H1 (cell line): ENCODE results near the gene TUBGCP2. TPM values are rescaled to one million over a fixed set of nuclear protein-coding genes. Genes with fewer than 3 reads are reported as not detected.

Experiments
- CTCF ChIA-PET: fragments of 300-600 bp; sonication (Branson Sonifier 250); formaldehyde crosslinking; loops from one replicate; lab custom pipeline; 2021; ENCODE audit not compliant: partially characterized antibody; lab: Charles Lee
- POLR2A ChIA-PET: fragments of 300-600 bp; sonication (Branson Sonifier 250); formaldehyde crosslinking; loops from one replicate; lab custom pipeline; 2021; ENCODE audit warnings: inconsistent platforms; ENCODE audit not compliant: partially characterized antibody; lab: Charles Lee
- DNase-seq, 2 experiments: peaks; one replicate each; pipeline versions ENCODE4 v3.0.0 to v3.0.0-alpha.2; 2010 to 2022; ENCODE audit warnings: low spot score in 2 of 2, low read depth in 1 of 2, mixed read lengths in 1 of 2
- FAIRE-seq: peaks from 2 replicates; lab custom pipeline; 2011; peaks lifted over from hg19 to GRCh38; lab: Jason Lieb, UNC
- H2AFZ ChIP-seq: 2 replicates; pipeline ENCODE4 v1.8.1; 2012; ENCODE audit warnings: low read length, inconsistent platforms
- H2AK5ac ChIP-seq: 2 replicates; pipeline ENCODE4 v1.6.1; 2013; ENCODE audit warnings: low read depth, low read length
- H2BK120ac ChIP-seq: replicated peaks from 2 replicates; pipeline ENCODE3; 2013; ENCODE audit warnings: low read depth, low read length, inconsistent platforms
- H2BK12ac ChIP-seq: 2 replicates; pipeline ENCODE4 v1.6.1; 2013; ENCODE audit warnings: low read depth, low read length
- H2BK15ac ChIP-seq: 2 replicates; pipeline ENCODE4 v1.6.1; 2013; ENCODE audit warnings: low read length
- H2BK20ac ChIP-seq: 2 replicates; pipeline ENCODE4 v1.6.1; 2013; ENCODE audit warnings: low read length
- H2BK5ac ChIP-seq: 2 replicates; pipeline ENCODE4 v1.6.1; 2013; ENCODE audit warnings: low read depth, low read length
- H3K14ac ChIP-seq: 2 replicates; pipeline ENCODE4 v1.6.1; 2013; ENCODE audit warnings: inconsistent platforms; ENCODE audit not compliant: insufficient read length
- H3K18ac ChIP-seq: 2 replicates; pipeline ENCODE4 v1.6.1; 2013; ENCODE audit warnings: low read length; ENCODE audit errors: extremely low read depth
- H3K23ac ChIP-seq: 2 replicates; pipeline ENCODE4 v1.6.1; 2013; ENCODE audit warnings: inconsistent platforms; ENCODE audit not compliant: insufficient read length
- H3K23me2 ChIP-seq: 2 replicates; pipeline ENCODE4 v1.6.1; 2013; ENCODE audit warnings: low read depth, low read length
- H3K27ac ChIP-seq: 2 replicates; pipeline ENCODE4 v1.6.1; 2011; ENCODE audit warnings: low read depth, low read length, inconsistent platforms
- H3K27me3 ChIP-seq, 4 experiments: replicated peaks in 1 of 4; 1 replicate in 1 of 4; 2 replicates in 3 of 4; pipeline versions ENCODE4 v1.6.1 to v1.8.1; 2011 to 2013; ENCODE audit warnings: low read length in 3 of 4, mild to moderate bottlenecking in 3 of 4, inconsistent platforms in 2 of 4, mixed read lengths in 2 of 4, moderate library complexity in 1 of 4; ENCODE audit not compliant: control insufficient read depth in 3 of 4, insufficient read depth in 3 of 4; ENCODE audit errors: extremely low read depth in 1 of 4
- H3K36me3 ChIP-seq, 4 experiments: 2 replicates each; pipeline versions ENCODE4 v1.6.1 to v1.8.1; 2011 to 2013; ENCODE audit warnings: mild to moderate bottlenecking in 4 of 4, low read length in 3 of 4, moderate library complexity in 2 of 4, control low read depth in 1 of 4, inconsistent platforms in 1 of 4; ENCODE audit not compliant: insufficient read depth in 4 of 4, control insufficient read depth in 2 of 4
- H3K4ac ChIP-seq: replicated peaks from 2 replicates; pipeline ENCODE3; 2013; ENCODE audit warnings: low read length, low read depth, mixed read lengths, inconsistent platforms; ENCODE audit not compliant: insufficient read length
- H3K4me1 ChIP-seq, 4 experiments: replicated peaks in 1 of 4; 1 replicate in 1 of 4; 2 replicates in 3 of 4; pipeline versions ENCODE4 v1.6.1 to v1.8.1; 2011 to 2013; ENCODE audit warnings: low read length in 3 of 4, inconsistent platforms in 2 of 4, mixed read lengths in 1 of 4; ENCODE audit not compliant: insufficient read depth in 4 of 4, control insufficient read depth in 3 of 4
- H3K4me2 ChIP-seq, 2 experiments: 2 replicates each; pipeline versions ENCODE4 v1.6.1 to v1.8.1; 2011 to 2013; ENCODE audit warnings: low read depth in 2 of 2, low read length in 2 of 2, control low read depth in 1 of 2, inconsistent platforms in 1 of 2, mild to moderate bottlenecking in 1 of 2; ENCODE audit not compliant: insufficient read depth in 1 of 2
- H3K4me3 ChIP-seq, 4 experiments: fragments of 200-600, 300-600 bp in 1 of 4; sonication (generic), shearing (Covaris generic), sonication (Bioruptor Twin) in 1 of 4; 2 replicates each; pipeline versions ENCODE4 v1.5.1 to v1.8.1; 2011 to 2016; ENCODE audit warnings: low read length in 4 of 4, low read depth in 3 of 4, control low read depth in 2 of 4, inconsistent platforms in 2 of 4, mild to moderate bottlenecking in 2 of 4, mixed read lengths in 1 of 4, moderate library complexity in 1 of 4; ENCODE audit not compliant: insufficient read depth in 2 of 4; ENCODE audit errors: extremely low read depth in 1 of 4
- H3K56ac ChIP-seq: replicated peaks from 2 replicates; pipeline ENCODE3; 2013; ENCODE audit warnings: low read depth, mild to moderate bottlenecking, mixed read lengths, low read length, inconsistent platforms; ENCODE audit not compliant: insufficient read length
- H3K79me1 ChIP-seq: 2 replicates; pipeline ENCODE4 v1.6.1; 2013; ENCODE audit warnings: low read depth, low read length, control low read depth
- H3K79me2 ChIP-seq, 2 experiments: 2 replicates each; pipeline versions ENCODE4 v1.6.1 to v1.8.1; 2012 to 2013; ENCODE audit warnings: low read length in 2 of 2, mild to moderate bottlenecking in 2 of 2, inconsistent platforms in 1 of 2; ENCODE audit not compliant: insufficient read depth in 2 of 2, control insufficient read depth in 1 of 2
- H3K9ac ChIP-seq, 4 experiments: replicated peaks in 1 of 4; 1 replicate in 1 of 4; 2 replicates in 3 of 4; pipeline versions ENCODE4 v1.6.1 to v1.8.1; 2011 to 2013; ENCODE audit warnings: low read depth in 3 of 4, low read length in 3 of 4, control low read depth in 2 of 4, mild to moderate bottlenecking in 2 of 4, moderate library complexity in 2 of 4, inconsistent platforms in 1 of 4; ENCODE audit errors: extremely low read depth in 1 of 4
- H3K9me3 ChIP-seq, 2 experiments: 2 replicates each; pipeline versions ENCODE4 v1.6.1 to v1.8.1; 2012 to 2013; ENCODE audit warnings: mild to moderate bottlenecking in 2 of 2, moderate library complexity in 2 of 2, control low read depth in 1 of 2, inconsistent platforms in 1 of 2, low read depth in 1 of 2, low read length in 1 of 2, mixed read lengths in 1 of 2; ENCODE audit not compliant: insufficient read depth in 2 of 2
- H4K20me1 ChIP-seq, 2 experiments: replicated peaks in 1 of 2; 2 replicates each; pipeline versions ENCODE3 to v1.8.1; 2011 to 2013; ENCODE audit warnings: inconsistent platforms in 2 of 2, low read length in 2 of 2, mild to moderate bottlenecking in 1 of 2; ENCODE audit not compliant: insufficient read depth in 2 of 2, control insufficient read depth in 1 of 2
- H4K5ac ChIP-seq: 2 replicates; pipeline ENCODE4 v1.6.1; 2013; ENCODE audit warnings: low read length, low read depth, mixed read lengths, inconsistent platforms; ENCODE audit not compliant: insufficient read length
- H4K8ac ChIP-seq: 2 replicates; pipeline ENCODE4 v1.8.0; 2013; ENCODE audit warnings: mild to moderate bottlenecking, moderate library complexity, low read length, inconsistent platforms; ENCODE audit not compliant: insufficient read depth; ENCODE audit errors: extremely low read depth
- H4K91ac ChIP-seq: replicated peaks from 2 replicates; pipeline ENCODE3; 2013; ENCODE audit warnings: low read length, mixed read lengths, inconsistent platforms; ENCODE audit not compliant: insufficient read length
- ATF2 ChIP-seq: IDR thresholded peaks from 2 replicates; pipeline ENCODE4 v1.6.1; 2012; ENCODE audit warnings: low read length, inconsistent platforms
- BACH1 ChIP-seq: IDR thresholded peaks from 2 replicates; pipeline ENCODE4 v1.6.1; 2012; ENCODE audit warnings: low read length, improper control_type of control experiment
- EZH2 ChIP-seq: fragments of 200-600 bp; sonication (generic); IDR thresholded peaks from 2 replicates; pipeline ENCODE4 v1.7.1; 2012; ENCODE audit warnings: low read depth, mild to moderate bottlenecking, moderate library complexity, low read length, inconsistent platforms; ENCODE audit not compliant: severe bottlenecking
- GTF2F1 ChIP-seq: IDR thresholded peaks from 2 replicates; pipeline ENCODE4 v1.6.1; 2012; ENCODE audit warnings: low read depth, low read length, improper control_type of control experiment, borderline replicate concordance
- KDM1A ChIP-seq: fragments of 200-600, 300-600 bp; sonication (generic); IDR thresholded peaks from 2 replicates; pipeline ENCODE4 v1.7.1; 2016; ENCODE audit warnings: mild to moderate bottlenecking, low read length, borderline replicate concordance
- PHF8 ChIP-seq: fragments of 200-600 bp; sonication (generic); conservative IDR thresholded peaks from 2 replicates; pipeline ENCODE4 v1.7.1; 2012; ENCODE audit warnings: low read depth, mild to moderate bottlenecking, inconsistent platforms, low read length, moderate library complexity
- POLR2AphosphoS5 ChIP-seq: IDR thresholded peaks from 2 replicates; pipeline ENCODE4 v1.6.1; 2011; ENCODE audit warnings: low read depth, low read length
- RBBP5 ChIP-seq: IDR thresholded peaks from 2 replicates; pipeline ENCODE4 v1.7.1; 2012; ENCODE audit warnings: low read depth, mild to moderate bottlenecking, inconsistent platforms, low read length, moderate library complexity, borderline replicate concordance
- SP4 ChIP-seq: IDR thresholded peaks from 2 replicates; pipeline ENCODE4 v1.6.1; 2012; ENCODE audit warnings: low read length, inconsistent platforms
- SUZ12 ChIP-seq: fragments of 200-600 bp; sonication (generic); IDR thresholded peaks from 2 replicates; pipeline ENCODE4 v1.6.1; 2012; ENCODE audit warnings: mild to moderate bottlenecking, inconsistent platforms, low read length, moderate library complexity, mixed read lengths
- TAF1 ChIP-seq: IDR thresholded peaks from 2 replicates; pipeline ENCODE4 v1.6.1; 2011; ENCODE audit warnings: mild to moderate bottlenecking, low read depth, low read length
- WGBS, 2 experiments: shearing (Covaris generic) in 1 of 2; methylation state at CpG; one replicate each; pipeline versions ENCODE4 v1.1.6 to v1.1.7; 2013 to 2015; ENCODE audit warnings: low lambda C conversion rate in 2 of 2, mixed read lengths in 2 of 2, inconsistent platforms in 1 of 2, low coverage in 1 of 2, missing lambda C conversion rate in 1 of 2; ENCODE audit not compliant: insufficient replicate concordance in 2 of 2, insufficient coverage in 1 of 2, insufficient read length in 1 of 2; ENCODE audit errors: extremely low coverage in 1 of 2, missing lambda C conversion rate in 1 of 2; 5-methylcytosine and 5-hydroxymethylcytosine counted together
- polyA plus RNA-seq, 7 experiments: library from polyadenylated mRNA; depleted of rRNA in 3 of 7; stranded (reverse) in 5 of 7; unstranded in 2 of 7; fragments of >200 nt in 5 of 7; fragments of 200-250 nt in 2 of 7; gene quantifications; 1 replicate in 5 of 7; 2 replicates in 1 of 7; 4 replicates in 1 of 7; pipeline versions ENCODE4 v1.2.1 to v1.2.3, GENCODE V29; 2011 to 2013; ENCODE audit warnings: missing spikeins in 2 of 7, mixed read lengths in 2 of 7
- total RNA-seq: library from RNA; stranded (reverse); fragmentation: NEBNext Ultra II Directional; extraction: Animal tissue kit (Norgen Biotek cat#: 25700); gene quantifications from 2 replicates; pipeline ENCODE4 v1.2.1, GENCODE V29; 2021

TUBGCP2 gene
- total and polyA plus RNA-seq, 2 of the 8 experiments (the other 6 are each of a cell fraction or from before 2014, with no cell fraction given): 34.9 to 51.9 TPM

DNA sequence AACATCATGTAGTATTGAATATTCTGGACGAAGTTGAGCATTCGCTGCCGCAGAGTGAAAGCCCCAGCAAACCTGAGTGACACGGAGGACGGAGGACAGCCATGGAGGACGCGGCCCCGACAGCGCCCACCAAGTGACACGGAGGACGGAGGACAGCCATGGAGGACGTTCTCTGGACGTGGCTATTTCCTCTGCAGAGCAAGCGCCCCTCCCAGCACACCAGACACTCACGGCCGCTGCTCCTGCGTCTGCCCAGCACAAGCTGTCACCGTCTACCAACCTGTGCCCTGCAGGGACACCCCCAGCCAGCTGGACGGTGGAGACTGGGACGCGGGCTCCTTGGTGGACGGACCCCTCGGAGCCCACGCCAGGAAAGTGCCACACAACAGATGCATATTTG lies 24.7 kb downstream of the TUBGCP2 start:
- FAIRE-seq: no peak

More for the DNA sequence above, 24.7 kb downstream of the TUBGCP2 start:
- WGBS, 2 experiments: 93% methylated on average over 24 of the region's 24 CpGs; no CpG with 5 or more reads in 1 of the 2 experiments
- Histone ChIP-seq H4K8ac (peak overlapping the region; percentile 51; the same call in 1 of the 2 replicates), H2BK5ac (no peak overlapping the region), H3K23me2 (no peaks in the 10 kb centered on the region), H3K27ac (no peak overlapping the region), H2AK5ac (no peak overlapping the region), H3K4ac (no peak overlapping the region), H3K4me2 (no peak overlapping the region), H4K91ac (no peak overlapping the region), H2BK20ac (no peak overlapping the region), H3K27me3 (no peaks in the 10 kb centered on the region), H3K23ac (no peak overlapping the region), H3K79me2 (no peaks in the 10 kb centered on the region), H3K4me3 (no peak overlapping the region), H3K4me1 (no peaks in the 10 kb centered on the region), H3K36me3 (peaks cover 7 to 48% (median 25%) of the 10 kb centered on the region in 4 experiments), H2BK15ac (no peak overlapping the region), H3K9ac (no peak overlapping the region), H4K20me1 (peaks cover 0 to 9% of the 10 kb centered on the region in 2 experiments), H2BK12ac (no peak overlapping the region), H4K5ac (no peak overlapping the region), H2BK120ac (no peak overlapping the region), H3K14ac (no peak overlapping the region), H3K79me1 (no peaks in the 10 kb centered on the region), H3K56ac (no peak overlapping the region), H3K9me3 (no peaks in the 10 kb centered on the region), H2AFZ (no peak overlapping the region), H3K18ac (no peak overlapping the region)
- ChIA-PET POLR2A (interaction anchor here (0.6 to 1.3 kb wide), 2 partner anchors 9 to 20 kb away, joined by 3 read pairs; no protein-coding TSS in a partner anchor), CTCF (interaction anchor here (0.8 to 1.7 kb wide), 2 partner anchors 19 to 169 kb away, joined by 3 to 5 read pairs; no protein-coding TSS in a partner anchor)
- DNase-seq: no peak
- TF ChIP-seq ATF2 (no peak), EZH2 (no peak), SUZ12 (no peak), POLR2AphosphoS5 (no peak), BACH1 (no peak), GTF2F1 (no peak), PHF8 (no peak), SP4 (no peak), KDM1A (no peak), RBBP5 (no peak), TAF1 (no peak)
